Body of pancreas (tissue), 4 donors: ENCODE measurements around the gene SLC26A2.
A peak's percentile ranks its signal among the peaks of the same experiment; 100 is the strongest.

Experiments
- CTCF ChIP-seq, 7 experiments: fragments of 450-650 bp in 4 of 7; fragments of 200-600 bp in 3 of 7; sonication (generic) in 3 of 7; IDR thresholded peaks; one replicate each; pipeline ENCODE4 v1.5.1; 2016 to 2019; ENCODE audit warnings: antibody characterized with exemption in 7 of 7
- POLR2A ChIP-seq, 3 donors: fragments of 450-650 bp; IDR thresholded peaks; one replicate each; pipeline ENCODE4 v1.6.1; 2016; ENCODE audit warnings: antibody characterized with exemption in 3 of 3, mild to moderate bottlenecking in 2 of 3

- peak in 5 of 7 experiments; percentile 20 to 35 (median 24) for TF ChIP-seq CTCF (IDR thresholded peaks at IDR 0.05)
- TF ChIP-seq POLR2A (IDR thresholded peaks at IDR 0.05), result no peak
Observed at GRCh38 chr5:149961957-149962409, 1.4 kb downstream of the SLC26A2 start.
